ENCODE results near the gene RBBP8. TPM values are rescaled to one million over a fixed set of nuclear protein-coding genes. Genes with fewer than 3 reads are reported as not detected.

The RBBP8 gene
- polyA plus RNA-seq, 1 experiment, result 11.0 TPM

- Histone ChIP-seq H3K36me3 (ENCODE audit: control insufficient read depth, insufficient read depth, low read length) (no peaks in the 10 kb centered on the region), H3K27me3 (ENCODE audit: control insufficient read depth, insufficient read depth, low read length) (no peaks in the 10 kb centered on the region), H3K4me3 (ENCODE audit: low read depth, low read length) (no peak overlapping the region)
- TF ChIP-seq CTCF (IDR thresholded peaks at IDR 0.05; ENCODE audit: insufficient read depth, low read depth, low read length), result no peak
- DNase-seq (ENCODE audit: low read depth), result no peak
- CTCF ChIA-PET, result no interaction called here
- POLR2A ChIA-PET, result no interaction called here
Observed at GRCh38 chr18:23054553-23054952, 121.4 kb downstream of the RBBP8 start.

- H3K27me3 ChIP-seq (ENCODE audit: control insufficient read depth, insufficient read depth, low read length), result no peaks in the 10 kb centered on the region
- no peaks in the 10 kb centered on the region for H3K36me3 ChIP-seq (ENCODE audit: control insufficient read depth, insufficient read depth, low read length)
- POLR2A ChIA-PET, result no interaction called here
- CTCF ChIA-PET, result no interaction called here
- no peak for DNase-seq (ENCODE audit: low read depth)
- H3K4me3 ChIP-seq (ENCODE audit: low read depth, low read length), result no peak overlapping the region
- TF ChIP-seq CTCF (IDR thresholded peaks at IDR 0.05; ENCODE audit: insufficient read depth, low read depth, low read length), result no peak
Observed at GRCh38 chr18:23056315-23056714, 123.2 kb downstream of the RBBP8 start.

- Histone ChIP-seq H3K36me3 (ENCODE audit: control insufficient read depth, insufficient read depth, low read length) (no peaks in the 10 kb centered on the region), H3K27me3 (ENCODE audit: control insufficient read depth, insufficient read depth, low read length) (no peaks in the 10 kb centered on the region), H3K4me3 (ENCODE audit: low read depth, low read length) (no peak overlapping the region)
- TF ChIP-seq CTCF (IDR thresholded peaks at IDR 0.05; ENCODE audit: insufficient read depth, low read depth, low read length), result no peak
- ChIA-PET CTCF (interaction anchor here (0.6 to 1.5 kb wide), 3 partner anchors 11 to 399 kb away, joined by 3 read pairs; no protein-coding TSS in a partner anchor), POLR2A (interaction anchor here (0.6 kb wide), 1 partner anchor 34 kb away, joined by 5 read pairs; no protein-coding TSS in a partner anchor)
- no peak for DNase-seq (ENCODE audit: low read depth)
Observed at GRCh38 chr18:23057096-23057495, 124.0 kb downstream of the RBBP8 start.

- no peak for TF ChIP-seq CTCF (IDR thresholded peaks at IDR 0.05; ENCODE audit: insufficient read depth, low read depth, low read length)
- POLR2A ChIA-PET, result interaction anchor here (0.7 kb wide), 1 partner anchor 957 kb away, joined by 3 read pairs; no protein-coding TSS in a partner anchor
- H3K4me3 ChIP-seq (ENCODE audit: low read depth, low read length), result no peak overlapping the region
- CTCF ChIA-PET, result no interaction called here
- no peaks in the 10 kb centered on the region for H3K27me3 ChIP-seq (ENCODE audit: control insufficient read depth, insufficient read depth, low read length)
- no peak for DNase-seq (ENCODE audit: low read depth)
- H3K36me3 ChIP-seq (ENCODE audit: control insufficient read depth, insufficient read depth, low read length), result no peaks in the 10 kb centered on the region
Observed at GRCh38 chr18:23058746-23059415, 125.8 kb downstream of the RBBP8 start.

GRCh38 chr18:23059541-23060465 is 126.7 kb downstream of the RBBP8 start:
- Histone ChIP-seq H3K36me3 (ENCODE audit: control insufficient read depth, insufficient read depth, low read length) (no peaks in the 10 kb centered on the region), H3K27me3 (ENCODE audit: control insufficient read depth, insufficient read depth, low read length) (no peaks in the 10 kb centered on the region), H3K4me3 (ENCODE audit: low read depth, low read length) (no peak overlapping the region)
- TF ChIP-seq CTCF (IDR thresholded peaks at IDR 0.05; ENCODE audit: insufficient read depth, low read depth, low read length), result no peak
- no peak for DNase-seq (ENCODE audit: low read depth)
- ChIA-PET POLR2A (interaction anchor here (0.6 to 0.7 kb wide), 2 partner anchors 33 to 956 kb away, joined by 3 read pairs; no protein-coding TSS in a partner anchor), CTCF (no interaction called here)
